Panc1 (cell line): ENCODE results near the gene LRRC8C. TPM values are rescaled to one million over a fixed set of nuclear protein-coding genes. Genes with fewer than 3 reads are reported as not detected.

ENCODE experiments used
- ATAC-seq: fragments of 200-7000 bp; cut with Tn5 transposase; 2 replicates; pipeline ENCODE4 v1.9.1; 2020; ENCODE audit warnings: mild to moderate bottlenecking, moderate library complexity
- BruUV-seq: library from RNA; stranded (reverse); fragments of 400-500 nt; replicated peaks from 2 replicates; lab custom pipeline; 2021; lab: Mats Ljungman, UMichigan
- CTCF ChIA-PET: fragments of 300-600 bp; sonication (Branson Sonifier 250); formaldehyde crosslinking; loops from one replicate; lab custom pipeline; 2022; ENCODE audit warnings: antibody characterized with exemption; lab: Charles Lee
- POLR2A ChIA-PET: fragments of 300-600 bp; sonication (Branson Sonifier 250); formaldehyde crosslinking; loops from one replicate; lab custom pipeline; 2022; ENCODE audit warnings: antibody characterized with exemption; lab: Charles Lee
- DNase-seq: peaks from one replicate; pipeline ENCODE4 v3.0.0-alpha.2; 2010; ENCODE audit warnings: low read depth, low spot score
- H3K27ac ChIP-seq: 2 replicates; pipeline ENCODE4 v1.5.1; 2011; ENCODE audit warnings: mild to moderate bottlenecking, low read length, inconsistent platforms
- H3K27me3 ChIP-seq: fragments of 200-500 bp; sonication (Bioruptor generic); 2 replicates; pipeline ENCODE4 v1.6.0; 2014; ENCODE audit warnings: low read length, inconsistent platforms; ENCODE audit not compliant: control insufficient read depth, insufficient read depth
- H3K36me3 ChIP-seq: fragments of 200-500 bp; sonication (Bioruptor generic); 2 replicates; pipeline ENCODE4 v1.5.1; 2014; ENCODE audit warnings: inconsistent platforms, mild to moderate bottlenecking, low read length, moderate library complexity; ENCODE audit not compliant: control insufficient read depth, insufficient read depth
- H3K4me1 ChIP-seq: 2 replicates; pipeline ENCODE4 v1.5.1; 2011; ENCODE audit warnings: inconsistent platforms, mild to moderate bottlenecking, low read length, moderate library complexity; ENCODE audit not compliant: control insufficient read depth, insufficient read depth
- H3K4me3 ChIP-seq, 2 experiments: 2 replicates each; pipeline ENCODE4 v1.5.1; 2011 to 2012; ENCODE audit warnings: low read depth in 2 of 2, low read length in 2 of 2, mild to moderate bottlenecking in 2 of 2, inconsistent platforms in 1 of 2, moderate library complexity in 1 of 2
- H3K9me3 ChIP-seq: fragments of 200-500 bp; sonication (Bioruptor generic); 2 replicates; pipeline ENCODE4 v1.5.1; 2014; ENCODE audit warnings: low read depth, mild to moderate bottlenecking, inconsistent platforms, low read length, moderate library complexity; ENCODE audit not compliant: control insufficient read depth, insufficient read depth
- CTCF ChIP-seq: fragments of 450-650 bp; IDR thresholded peaks from 2 replicates; pipeline ENCODE4 v1.5.1; 2017; ENCODE audit warnings: mild to moderate bottlenecking
- POLR2AphosphoS5 ChIP-seq: IDR thresholded peaks from 2 replicates; pipeline ENCODE4 v1.6.1; 2012; ENCODE audit warnings: mild to moderate bottlenecking, low read depth, low read length, moderate library complexity
- REST ChIP-seq, 2 experiments: IDR thresholded peaks; 2 replicates each; pipeline ENCODE4 v1.6.1; 2011 to 2012; ENCODE audit warnings: low read depth in 2 of 2, control low read depth in 1 of 2, low read length in 1 of 2, mild to moderate bottlenecking in 1 of 2, moderate library complexity in 1 of 2; ENCODE audit not compliant: insufficient read depth in 1 of 2
- SIN3A ChIP-seq: IDR thresholded peaks from 2 replicates; pipeline ENCODE4 v1.6.1; 2012; ENCODE audit warnings: low read depth, mild to moderate bottlenecking, low read length, moderate library complexity, borderline replicate concordance; ENCODE audit not compliant: insufficient read depth
- TCF7L2 ChIP-seq: IDR thresholded peaks from 2 replicates; pipeline ENCODE4 v1.6.1; 2011; ENCODE audit warnings: mild to moderate bottlenecking, low read depth, low read length, inconsistent platforms
- in situ Hi-C: cut with HindIII; loops from 2 replicates; pipeline ENCODE4 v1.10.0; 2016; ENCODE audit warnings: low sequenced_read_pairs, low pct_unique_long_range_greater_than_20kb
- intact Hi-C: fragments of 100-400 bp; cut with micrococcal nuclease; formaldehyde crosslinking; loops from one replicate; pipeline ENCODE4 v1.10.0; 2022; ENCODE audit not compliant: unreplicated experiment
- total RNA-seq: library from RNA; stranded (reverse); gene quantifications from one replicate; pipeline ENCODE4 v1.2.1, GENCODE V29; 2021; ENCODE audit not compliant: unreplicated experiment

LRRC8C gene
- total RNA-seq, 1 experiment from 2014 or later, result 17.1 TPM

- H3K4me1 ChIP-seq, result no peaks in the 10 kb centered on the region
- DNase-seq (no peak), ATAC-seq (0 out of 2 replicates have a peak, but pooled peaks have one; percentile 21)
- ChIA-PET CTCF (no interaction called here), POLR2A (no interaction called here)
- no peaks in the 10 kb centered on the region for H3K9me3 ChIP-seq
- no peak overlapping the region for H3K27ac ChIP-seq
- BruUV-seq, result no TSS peak
- H3K27me3 ChIP-seq, result no peaks in the 10 kb centered on the region
- TF ChIP-seq REST (IDR thresholded peaks at IDR 0.05; ENCODE audit: insufficient read depth in 1 of 2, low read depth in 2 of 2, low read length in 1 of 2) (no peak), CTCF (no peak), SIN3A (no peak), TCF7L2 (no peak), POLR2AphosphoS5 (no peak)
- intact Hi-C loops, result no loop called here
- no peaks in the 10 kb centered on the region for H3K36me3 ChIP-seq
- H3K4me3 ChIP-seq, result no peak overlapping the region
- in situ Hi-C loops, result no loop called here
Observed at GRCh38 chr1:89608984-89609725, 23.8 kb upstream of the LRRC8C start.

- no TSS peak for BruUV-seq
- no peak overlapping the region for H3K4me3 ChIP-seq
- in situ Hi-C loops (no loop called here), intact Hi-C loops (no loop called here)
- no peaks in the 10 kb centered on the region for H3K4me1 ChIP-seq
- no peak for TF ChIP-seq CTCF
- no peak for TF ChIP-seq REST (IDR thresholded peaks at IDR 0.05; ENCODE audit: insufficient read depth in 1 of 2, low read depth in 2 of 2, low read length in 1 of 2)
- TF ChIP-seq SIN3A, result no peak
- no peak for TF ChIP-seq TCF7L2
- TF ChIP-seq POLR2AphosphoS5, result no peak
- ChIA-PET CTCF (no interaction called here), POLR2A (no interaction called here)
- no peak overlapping the region for H3K27ac ChIP-seq
- ATAC-seq (0 out of 2 replicates have a peak, but pooled peaks have one; percentile 19), DNase-seq (no peak)
- H3K27me3 ChIP-seq, result no peaks in the 10 kb centered on the region
- no peaks in the 10 kb centered on the region for H3K36me3 ChIP-seq
- H3K9me3 ChIP-seq, result no peaks in the 10 kb centered on the region
Observed at GRCh38 chr1:89609781-89610456, 23.0 kb upstream of the LRRC8C start.
